HG02973 (cell line): ENCODE measurements around the gene SLC39A13.
"Not testable (repeated sequence)": the region's sequence is repeated elsewhere in the genome, so short reads cannot be mapped to it uniquely, and the experiment has no call there.

Source experiments
- ATAC-seq: cut with Tn5 transposase; IDR thresholded peaks from one replicate; pipeline ENCODE4 v1.9.1; 2021; ENCODE audit warnings: moderate library complexity; ENCODE audit not compliant: unreplicated experiment

The SLC39A13 gene

GRCh38 chr11:47449541-47449940 lies 41.2 kb downstream of the SLC39A13 start:
- no peak for ATAC-seq

DNA sequence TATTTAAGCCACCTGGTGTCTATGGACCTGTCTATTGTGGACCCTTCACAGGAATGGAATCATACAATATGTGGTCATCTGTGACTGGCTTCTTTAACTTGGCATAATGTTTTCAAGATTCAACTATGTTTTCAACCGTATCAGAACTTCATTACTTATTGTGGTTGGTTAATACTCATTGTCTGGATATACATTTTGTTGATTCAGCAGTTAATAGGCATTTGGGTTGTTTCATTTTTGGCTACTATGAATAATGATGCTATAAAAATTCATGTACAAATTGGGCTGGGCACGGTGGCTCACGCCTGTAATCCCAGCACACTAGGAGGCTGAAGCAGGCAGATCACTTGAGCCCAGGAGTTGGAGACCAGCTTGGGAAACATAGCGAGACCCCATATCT lies 43.0 kb downstream of the SLC39A13 start:
- ATAC-seq: no peak

GRCh38 chr11:47451990-47452389 lies 43.6 kb downstream of the SLC39A13 start:
- ATAC-seq: no peak

DNA sequence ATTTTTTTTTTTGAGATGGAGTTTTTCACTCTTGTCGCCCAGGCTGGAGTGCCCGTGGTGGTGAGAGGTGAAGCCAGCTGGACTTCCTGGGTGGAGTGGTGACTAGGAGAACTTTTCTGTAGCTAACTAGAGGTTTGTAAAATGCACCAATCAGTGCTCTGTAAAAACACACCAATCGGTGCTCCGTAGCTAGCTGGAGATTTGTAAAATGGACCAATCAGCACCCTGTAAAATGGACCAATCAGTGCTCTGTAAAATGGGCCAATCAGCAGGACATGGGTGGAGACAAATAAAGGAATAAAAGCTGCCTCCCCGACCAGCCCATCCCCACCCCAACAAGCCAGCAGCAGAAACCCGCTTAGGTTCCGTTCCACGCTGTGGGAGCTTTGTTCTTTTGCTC lies 45.0 kb downstream of the SLC39A13 start:
- ATAC-seq: no peak

- not testable (repeated sequence) for ATAC-seq
Observed at GRCh38 chr11:47454258-47454671, 45.9 kb downstream of the SLC39A13 start.

GRCh38 chr11:47460571-47461235 lies 52.3 kb downstream of the SLC39A13 start:
- no peak for ATAC-seq

GRCh38 chr11:47461876-47462275 lies 53.5 kb downstream of the SLC39A13 start:
- no peak for ATAC-seq

GRCh38 chr11:47464483-47464882 lies 56.1 kb downstream of the SLC39A13 start:
- no peak for ATAC-seq
